HG03095 (cell line): ENCODE measurements around the gene CLCA2.
A peak's percentile ranks its signal among the peaks of the same experiment; 100 is the strongest.

Experiments used
- ATAC-seq: cut with Tn5 transposase; IDR thresholded peaks from one replicate; pipeline ENCODE4 v1.9.1; 2021; ENCODE audit warnings: moderate library complexity; ENCODE audit not compliant: unreplicated experiment

The CLCA2 gene

GRCh38 chr1:86423873-86424272 lies at the start of gene CLCA2:
Gene CLCA2, plus strand, starts transcription at chr1:86424171. Its CDS starts 77 bp downstream, at chr1:86424248.
- ATAC-seq, result no peak

- ATAC-seq, result no peak
These were observed 48.3 kb upstream of the CLCA2 start for GRCh38 chr1:86375688-86376087.

- ATAC-seq, result no peak
These were observed 46.6 kb upstream of the CLCA2 start for GRCh38 chr1:86377341-86377740.

- no peak for ATAC-seq
These were observed 45.2 kb upstream of the CLCA2 start for GRCh38 chr1:86378813-86379212.

- peak; percentile 67 for ATAC-seq
These were observed 43.6 kb upstream of the CLCA2 start for GRCh38 chr1:86380257-86380861.

GRCh38 chr1:86381223-86381622 lies 42.7 kb upstream of the CLCA2 start:
- ATAC-seq, result no peak

GRCh38 chr1:86382878-86383277 lies 41.1 kb upstream of the CLCA2 start:
- ATAC-seq, result peak; percentile 56

- no peak for ATAC-seq
These were observed 35.9 kb upstream of the CLCA2 start for GRCh38 chr1:86387916-86388627.

- ATAC-seq, result no peak
These were observed 35.2 kb upstream of the CLCA2 start for GRCh38 chr1:86388777-86389176.

- ATAC-seq, result peak; percentile 78
These were observed 34.7 kb upstream of the CLCA2 start for GRCh38 chr1:86389307-86389706.

- ATAC-seq, result no peak
These were observed 29.6 kb upstream of the CLCA2 start for GRCh38 chr1:86394416-86394815.

- peak; percentile 100 for ATAC-seq
These were observed 28.0 kb upstream of the CLCA2 start, which contains the start of gene ODF2L for GRCh38 chr1:86395751-86396497. Gene ODF2L, minus strand, starts transcription at chr1:86396323. Its CDS starts 9,296 bp downstream, at chr1:86387027.

GRCh38 chr1:86396498-86396890 lies 27.5 kb upstream of the CLCA2 start:
- ATAC-seq, result peak; percentile 14

GRCh38 chr1:86409416-86410021 lies 14.5 kb upstream of the CLCA2 start:
- ATAC-seq, result no peak

- ATAC-seq, result no peak
These were observed 13.1 kb upstream of the CLCA2 start for GRCh38 chr1:86410879-86411278.

GRCh38 chr1:86416343-86416742 lies 7.6 kb upstream of the CLCA2 start:
- ATAC-seq, result no peak

- ATAC-seq, result peak; percentile 85
These were observed 4.6 kb upstream of the CLCA2 start for GRCh38 chr1:86419277-86419903.

- ATAC-seq, result no peak
These were observed 2.2 kb upstream of the CLCA2 start for GRCh38 chr1:86421601-86422280.

- ATAC-seq, result no peak
These were observed 498 bp upstream of the CLCA2 start for GRCh38 chr1:86423473-86423872.

GRCh38 chr1:86429122-86429725 lies 5.3 kb downstream of the CLCA2 start:
- no peak for ATAC-seq
